PFSK-1 (cell line): ENCODE measurements around the gene FIG4.

Experiments used
- FOXP2 ChIP-seq: optimal IDR thresholded peaks from 2 replicates; pipeline ENCODE3; 2011; ENCODE audit warnings: borderline replicate concordance, control low read depth, inconsistent platforms; ENCODE audit not compliant: insufficient read depth; ENCODE audit errors: extremely low read length, extremely low read depth
- POLR2AphosphoS5 ChIP-seq: IDR thresholded peaks from 2 replicates; pipeline ENCODE4 v1.6.1; 2012; ENCODE audit warnings: low read depth, mild to moderate bottlenecking, control low read depth, low read length, moderate library complexity
- REST ChIP-seq, 2 experiments: IDR thresholded peaks; 2 replicates each; pipeline versions ENCODE4 v1.6.1 to v1.8.0; 2011 to 2012; ENCODE audit warnings: low read depth in 2 of 2, low read length in 2 of 2, control low read depth in 1 of 2, inconsistent platforms in 1 of 2, mild to moderate bottlenecking in 1 of 2, moderate library complexity in 1 of 2; ENCODE audit not compliant: insufficient read depth in 1 of 2
- SIN3A ChIP-seq: IDR thresholded peaks from 2 replicates; pipeline ENCODE4 v1.6.1; 2012; ENCODE audit warnings: mild to moderate bottlenecking, low read length, moderate library complexity, borderline replicate concordance; ENCODE audit not compliant: insufficient read depth
- TAF1 ChIP-seq: IDR thresholded peaks from 2 replicates; pipeline ENCODE4 v1.6.1; 2012; ENCODE audit warnings: low read length, control low read depth, borderline replicate concordance; ENCODE audit not compliant: insufficient read depth

Gene FIG4

GRCh38 chr6:109762166-109762565 is 71.1 kb downstream of the FIG4 start:
- TF ChIP-seq POLR2AphosphoS5 (no peak), REST (IDR thresholded peaks at IDR 0.05; ENCODE audit: insufficient read depth in 1 of 2, low read depth in 2 of 2, low read length in 2 of 2) (no peak), SIN3A (no peak), TAF1 (no peak), FOXP2 (no peak)

GRCh38 chr6:109762769-109763441 is 71.8 kb downstream of the FIG4 start:
- no peak for TF ChIP-seq FOXP2
- TF ChIP-seq TAF1: no peak
- TF ChIP-seq REST (IDR thresholded peaks at IDR 0.05; ENCODE audit: insufficient read depth in 1 of 2, low read depth in 2 of 2, low read length in 2 of 2): no peak
- TF ChIP-seq POLR2AphosphoS5: no peak
- TF ChIP-seq SIN3A: no peak

- TF ChIP-seq SIN3A: no peak
- no peak for TF ChIP-seq TAF1
- TF ChIP-seq FOXP2: no peak
- TF ChIP-seq POLR2AphosphoS5: no peak
- TF ChIP-seq REST (IDR thresholded peaks at IDR 0.05; ENCODE audit: insufficient read depth in 1 of 2, low read depth in 2 of 2, low read length in 2 of 2): no peak
These were observed 75.1 kb downstream of the FIG4 start for GRCh38 chr6:109766167-109766566.

GRCh38 chr6:109767961-109768360 is 76.9 kb downstream of the FIG4 start:
- TF ChIP-seq REST (IDR thresholded peaks at IDR 0.05; ENCODE audit: insufficient read depth in 1 of 2, low read depth in 2 of 2, low read length in 2 of 2): no peak
- TF ChIP-seq TAF1: no peak
- TF ChIP-seq POLR2AphosphoS5: no peak
- no peak for TF ChIP-seq SIN3A
- TF ChIP-seq FOXP2: no peak

- TF ChIP-seq TAF1 (no peak), REST (IDR thresholded peaks at IDR 0.05; ENCODE audit: insufficient read depth in 1 of 2, low read depth in 2 of 2, low read length in 2 of 2) (no peak), SIN3A (no peak), FOXP2 (no peak), POLR2AphosphoS5 (no peak)
These were observed 77.4 kb downstream of the FIG4 start for GRCh38 chr6:109768485-109768884.
